Left kidney (tissue), 2 donors: ENCODE results near the gene ALPK1. TPM values are rescaled to one million over a fixed set of nuclear protein-coding genes. Genes with fewer than 3 reads are reported as not detected.
"Not testable (repeated sequence)": the region's sequence is repeated elsewhere in the genome, so short reads cannot be mapped to it uniquely, and the experiment has no call there.

Experiments used
- DNase-seq: peaks from one replicate; pipeline ENCODE4 v3.0.0-alpha.2; 2013
- polyA plus RNA-seq: library from polyadenylated mRNA; unstranded; fragments of 120-200 nt; gene quantifications from one replicate; pipeline ENCODE4 v1.2.1, GENCODE V29; 2013; ENCODE audit not compliant: insufficient read length

The ALPK1 gene
- polyA plus RNA-seq, 1 donor = 20.6 TPM

- DNase-seq = no peak
Observed at GRCh38 chr4:112451104-112451503, 153.9 kb downstream of the ALPK1 start.

DNA sequence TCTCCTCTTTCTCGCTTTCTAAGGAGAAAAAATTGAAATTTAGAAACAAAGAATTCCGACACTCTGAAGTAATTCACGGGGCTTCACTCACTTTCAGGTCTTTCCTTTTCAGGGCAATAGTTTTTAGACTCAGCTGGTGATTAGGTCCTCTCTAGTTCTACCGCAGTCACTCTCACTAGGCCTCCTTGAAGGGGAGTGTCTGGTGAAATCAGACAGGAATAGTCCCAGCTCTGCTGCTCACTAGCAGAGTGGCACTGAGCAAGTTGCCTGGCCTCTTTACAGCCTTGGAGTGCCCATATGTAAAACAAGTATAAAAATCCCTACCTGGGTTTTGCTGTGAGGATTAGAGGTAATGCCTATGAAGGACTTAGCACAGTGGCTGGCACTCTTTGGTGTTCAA, 154.7 kb downstream of the ALPK1 start:
- no peak for DNase-seq

GRCh38 chr4:112453321-112453720, 156.2 kb downstream of the ALPK1 start:
- DNase-seq = no peak

- no peak for DNase-seq
Observed at GRCh38 chr4:112472318-112472717, 175.1 kb downstream of the ALPK1 start.

DNA sequence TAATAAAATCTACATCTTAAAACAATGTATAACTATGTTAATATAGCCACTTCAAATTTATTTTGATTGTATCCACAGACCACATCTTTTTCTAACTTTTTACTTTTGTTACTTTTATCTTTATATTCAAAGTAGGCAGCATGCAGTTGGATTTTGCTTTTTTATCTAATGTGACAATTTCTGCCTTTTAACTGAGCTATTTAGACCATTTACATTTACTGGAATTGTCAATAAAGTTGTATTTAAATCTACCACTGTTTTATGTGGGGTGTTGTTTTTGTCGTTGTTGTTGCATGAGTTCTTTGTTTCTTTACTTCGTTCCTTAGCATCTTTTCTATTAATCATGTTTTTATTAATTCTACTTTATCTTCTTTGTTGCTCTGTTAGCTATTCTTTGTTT, 176.8 kb downstream of the ALPK1 start:
- DNase-seq = no peak

- DNase-seq = no peak
Observed at GRCh38 chr4:112485930-112486329, 188.8 kb downstream of the ALPK1 start.

DNA sequence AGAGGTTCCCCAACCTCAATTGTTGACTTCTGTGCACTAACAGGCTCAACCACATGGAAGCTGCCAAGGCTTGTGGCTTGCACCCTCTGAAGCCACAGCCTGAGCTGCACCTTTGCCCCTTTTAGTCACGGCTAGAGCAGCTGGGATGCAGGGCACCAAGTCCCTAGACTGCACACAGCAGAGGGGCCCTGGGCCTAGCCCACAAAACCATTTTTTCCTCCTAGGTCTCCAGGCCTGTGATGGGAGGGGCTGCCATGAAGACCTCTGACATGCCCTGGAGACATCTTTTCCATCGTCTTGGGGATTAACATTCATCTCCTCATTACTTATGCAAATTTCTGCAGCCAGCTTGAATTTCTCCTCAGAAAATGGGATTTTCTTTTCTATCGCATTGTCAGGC, 193.6 kb downstream of the ALPK1 start:
- not testable (repeated sequence) for DNase-seq

Other genes starting within 250 kb of the ALPK1 start
- 1.6 TPM for gene FAM241A, start 151.9 kb upstream of the ALPK1 start, polyA plus RNA-seq
- 50.5 TPM for gene AP1AR, start 65.6 kb upstream of the ALPK1 start, polyA plus RNA-seq
- 19.6 TPM for gene TIFA, start 11.5 kb upstream of the ALPK1 start, polyA plus RNA-seq
- gene NEUROG2, start 218.8 kb downstream of the ALPK1 start, polyA plus RNA-seq = not detected